ENCODE results near the gene ZBTB17.

ZBTB17 gene

GRCh38 chr1:15962671-15963362 is 13.1 kb downstream of the ZBTB17 start:
- no peak overlapping the region for H3K4me3 ChIP-seq (ENCODE audit: low read depth, low read length)

GRCh38 chr1:15962176-15962575 is 13.7 kb downstream of the ZBTB17 start:
- no peak overlapping the region for H3K4me3 ChIP-seq (ENCODE audit: low read depth, low read length)

GRCh38 chr1:15961492-15961891 is 14.4 kb downstream of the ZBTB17 start:
- H3K4me3 ChIP-seq (ENCODE audit: low read depth, low read length): no peak overlapping the region

GRCh38 chr1:15960808-15961207 is 15.1 kb downstream of the ZBTB17 start:
- H3K4me3 ChIP-seq (ENCODE audit: low read depth, low read length): no peak overlapping the region

- H3K4me3 ChIP-seq (ENCODE audit: low read depth, low read length): no peak overlapping the region
Measured at GRCh38 chr1:15959827-15960446, 16.0 kb downstream of the ZBTB17 start.

GRCh38 chr1:15959424-15959823 is 16.5 kb downstream of the ZBTB17 start:
- H3K4me3 ChIP-seq (ENCODE audit: low read depth, low read length): no peak overlapping the region

GRCh38 chr1:15958793-15959192 is 17.1 kb downstream of the ZBTB17 start:
- H3K4me3 ChIP-seq (ENCODE audit: low read depth, low read length): no peak overlapping the region

GRCh38 chr1:15958111-15958510 is 17.8 kb downstream of the ZBTB17 start:
- H3K4me3 ChIP-seq (ENCODE audit: low read depth, low read length): no peak overlapping the region

- H3K4me3 ChIP-seq (ENCODE audit: low read depth, low read length): no peak overlapping the region
Measured at GRCh38 chr1:15957221-15958095, 18.4 kb downstream of the ZBTB17 start.

- no peak overlapping the region for H3K4me3 ChIP-seq (ENCODE audit: low read depth, low read length)
Measured at GRCh38 chr1:15956150-15956549, 19.8 kb downstream of the ZBTB17 start.

GRCh38 chr1:15955552-15955951 is 20.3 kb downstream of the ZBTB17 start:
- no peak overlapping the region for H3K4me3 ChIP-seq (ENCODE audit: low read depth, low read length)

GRCh38 chr1:15954316-15954715 is 21.6 kb downstream of the ZBTB17 start:
- no peak overlapping the region for H3K4me3 ChIP-seq (ENCODE audit: low read depth, low read length)

- H3K4me3 ChIP-seq (ENCODE audit: low read depth, low read length): no peak overlapping the region
Measured at GRCh38 chr1:15953791-15954241, 22.1 kb downstream of the ZBTB17 start.

- no peak overlapping the region for H3K4me3 ChIP-seq (ENCODE audit: low read depth, low read length)
Measured at GRCh38 chr1:15953294-15953771, 22.6 kb downstream of the ZBTB17 start.

GRCh38 chr1:15952317-15953258 is 23.3 kb downstream of the ZBTB17 start:
- no peak overlapping the region for H3K4me3 ChIP-seq (ENCODE audit: low read depth, low read length)

GRCh38 chr1:15951341-15952153 is 24.4 kb downstream of the ZBTB17 start:
- H3K4me3 ChIP-seq (ENCODE audit: low read depth, low read length): no peak overlapping the region

- H3K4me3 ChIP-seq (ENCODE audit: low read depth, low read length): no peak overlapping the region
Measured at GRCh38 chr1:15950763-15951295, 25.1 kb downstream of the ZBTB17 start.

- H3K4me3 ChIP-seq (ENCODE audit: low read depth, low read length): no peak overlapping the region
Measured at GRCh38 chr1:15950302-15950701, 25.6 kb downstream of the ZBTB17 start.
